ENCODE results near the gene MGAM2.

GRCh38 chr7:142248166-142249160 lies 136.9 kb downstream of the MGAM2 start:
- no peak for TF ChIP-seq GABPA (IDR thresholded peaks at IDR 0.05 in 1 of 2, conservative IDR thresholded peaks at IDR 0.05 in 1 of 2)
- TF ChIP-seq, protein P1, sequence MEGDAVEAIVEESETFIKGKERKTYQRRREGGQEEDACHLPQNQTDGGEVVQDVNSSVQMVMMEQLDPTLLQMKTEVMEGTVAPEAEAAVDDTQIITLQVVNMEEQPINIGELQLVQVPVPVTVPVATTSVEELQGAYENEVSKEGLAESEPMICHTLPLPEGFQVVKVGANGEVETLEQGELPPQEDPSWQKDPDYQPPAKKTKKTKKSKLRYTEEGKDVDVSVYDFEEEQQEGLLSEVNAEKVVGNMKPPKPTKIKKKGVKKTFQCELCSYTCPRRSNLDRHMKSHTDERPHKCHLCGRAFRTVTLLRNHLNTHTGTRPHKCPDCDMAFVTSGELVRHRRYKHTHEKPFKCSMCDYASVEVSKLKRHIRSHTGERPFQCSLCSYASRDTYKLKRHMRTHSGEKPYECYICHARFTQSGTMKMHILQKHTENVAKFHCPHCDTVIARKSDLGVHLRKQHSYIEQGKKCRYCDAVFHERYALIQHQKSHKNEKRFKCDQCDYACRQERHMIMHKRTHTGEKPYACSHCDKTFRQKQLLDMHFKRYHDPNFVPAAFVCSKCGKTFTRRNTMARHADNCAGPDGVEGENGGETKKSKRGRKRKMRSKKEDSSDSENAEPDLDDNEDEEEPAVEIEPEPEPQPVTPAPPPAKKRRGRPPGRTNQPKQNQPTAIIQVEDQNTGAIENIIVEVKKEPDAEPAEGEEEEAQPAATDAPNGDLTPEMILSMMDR (IDR thresholded peaks at IDR 0.05; ENCODE audit: low read depth, low read length, missing input control): no peak
- no peak for TF ChIP-seq TAF1 (conservative IDR thresholded peaks at IDR 0.05)
- no peak for TF ChIP-seq FOXA1 (IDR thresholded peaks at IDR 0.05)
- no peak for TF ChIP-seq RAD21 (IDR thresholded peaks at IDR 0.05)
- TF ChIP-seq REST (IDR thresholded peaks at IDR 0.05): no peak
- TF ChIP-seq ZBTB33 (IDR thresholded peaks at IDR 0.05): no peak
- no peak for TF ChIP-seq EGR1 (IDR thresholded peaks at IDR 0.05; ENCODE audit: low read depth in 2 of 2)
- no peak for TF ChIP-seq SP1 (IDR thresholded peaks at IDR 0.05)
- no peak for TF ChIP-seq RXRA (IDR thresholded peaks at IDR 0.05)
- TF ChIP-seq HNF4G (IDR thresholded peaks at IDR 0.05): no peak
- TF ChIP-seq ATF3 (IDR thresholded peaks at IDR 0.05): no peak
- no peak for TF ChIP-seq YY1 (IDR thresholded peaks at IDR 0.05)

All from liver (tissue), 3 donors.